OCI-LY3 (cell line): ENCODE results near the gene TPD52L2.

Source experiments
- H2AFZ ChIP-seq: fragments of 200-600, 300-600 bp; shearing (Covaris generic); 2 replicates; pipeline ENCODE4 v1.6.0; 2014; ENCODE audit warnings: antibody characterized with exemption, low read depth, low read length
- H3K27ac ChIP-seq: fragments of 200-600, 300-600 bp; sonication (generic); 2 replicates; pipeline ENCODE4 v1.5.1; 2014; ENCODE audit warnings: mild to moderate bottlenecking, low read length, moderate library complexity, mixed read lengths
- H3K27me3 ChIP-seq: fragments of 200-600, 300-600 bp; sonication (generic); 2 replicates; pipeline ENCODE4 v1.6.1; 2014; ENCODE audit warnings: low read depth, low read length, mixed read lengths
- H3K36me3 ChIP-seq: fragments of 200-600, 300-600 bp; sonication (generic); replicated peaks from 2 replicates; pipeline ENCODE3; 2014; ENCODE audit warnings: low read depth, low read length, mixed read lengths
- H3K4me1 ChIP-seq: fragments of 300-600, 200-600 bp; sonication (generic); 2 replicates; pipeline ENCODE4 v1.6.1; 2014; ENCODE audit warnings: low read length, mixed read lengths
- H3K4me2 ChIP-seq: fragments of 200-600, 300-600 bp; sonication (generic); 2 replicates; pipeline ENCODE4 v1.6.1; 2014; ENCODE audit warnings: low read length, mixed read lengths
- H3K4me3 ChIP-seq: fragments of 300-600, 200-600 bp; sonication (generic); 2 replicates; pipeline ENCODE4 v1.5.1; 2014; ENCODE audit warnings: antibody characterized with exemption, mild to moderate bottlenecking, low read length, moderate library complexity
- H3K79me2 ChIP-seq: fragments of 300-600, 200-600 bp; shearing (Covaris generic); 2 replicates; pipeline ENCODE4 v1.6.1; 2014; ENCODE audit warnings: mild to moderate bottlenecking, low read length, mixed read lengths
- H3K9ac ChIP-seq: fragments of 300-600, 200-600 bp; shearing (Covaris generic); 2 replicates; pipeline ENCODE4 v1.6.0; 2014; ENCODE audit warnings: mild to moderate bottlenecking, low read length, moderate library complexity
- H3K9me3 ChIP-seq: fragments of 200-600, 300-600 bp; shearing (Covaris generic); 2 replicates; pipeline ENCODE4 v1.6.1; 2014; ENCODE audit warnings: low read length, mixed read lengths; ENCODE audit not compliant: insufficient read depth
- H4K20me1 ChIP-seq: fragments of 200-600, 300-600 bp; sonication (generic); 2 replicates; pipeline ENCODE4 v1.6.1; 2016; ENCODE audit warnings: low read length, mixed read lengths; ENCODE audit not compliant: insufficient read depth
- EZH2phosphoT487 ChIP-seq: fragments of 200-600 bp; shearing (Covaris generic); IDR thresholded peaks from 2 replicates; pipeline ENCODE4 v1.6.1; 2018; ENCODE audit warnings: antibody characterized with exemption, mixed run types, low read depth
- TF ChIP-seq, protein P1 (sequence below): fragments of 200-600, 300-600 bp; sonication (generic); IDR thresholded peaks from 2 replicates; pipeline ENCODE4 v1.5.1; 2014; ENCODE audit warnings: antibody characterized with exemption, low read length, low read depth

Gene TPD52L2

DNA sequence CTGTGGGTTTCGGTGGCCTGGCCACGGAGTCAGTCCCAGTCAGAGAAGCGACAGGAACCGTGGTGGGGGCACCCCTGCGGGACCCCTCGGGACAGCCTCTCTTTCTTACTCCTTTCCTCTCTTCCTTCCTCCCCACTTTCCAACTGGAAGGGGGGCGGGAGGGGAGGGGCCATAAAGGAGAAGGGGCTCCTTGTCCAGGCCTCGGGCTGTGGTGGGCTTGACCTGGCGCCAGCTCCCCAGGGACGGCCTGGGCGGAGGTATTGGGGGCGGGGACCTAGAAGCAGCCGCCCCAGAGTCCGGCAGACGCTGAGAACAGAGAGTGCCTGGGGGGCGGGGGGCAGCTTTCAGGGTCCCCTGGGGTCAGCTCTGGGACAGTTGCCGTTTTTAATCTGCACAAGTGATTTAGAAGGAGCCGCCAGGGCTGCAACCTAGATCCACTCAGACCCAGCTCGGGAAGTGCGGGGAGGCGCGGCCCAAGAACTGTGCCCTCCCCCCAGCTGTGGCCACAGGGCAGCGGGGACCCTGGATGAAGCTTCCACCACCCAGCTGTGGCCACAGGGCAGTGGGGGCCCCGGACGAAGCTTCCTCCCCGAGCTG is 10.2 kb upstream of the TPD52L2 start:
- Histone ChIP-seq H3K4me1 (peaks cover 32% of the 10 kb centered on the region), H3K36me3 (no peaks in the 10 kb centered on the region), H3K79me2 (no peaks in the 10 kb centered on the region), H3K4me3 (no peak overlapping the region), H2AFZ (no peak overlapping the region), H3K9ac (peak overlapping the region; percentile 45; the same call in 1 of the 2 replicates), H4K20me1 (no peaks in the 10 kb centered on the region), H3K9me3 (no peaks in the 10 kb centered on the region), H3K27me3 (peaks cover 12% of the 10 kb centered on the region), H3K4me2 (peak overlapping the region; percentile 50; the same call in 1 of the 2 replicates), H3K27ac (no peak overlapping the region)
- no peak for TF ChIP-seq EZH2phosphoT487
- TF ChIP-seq, protein P1, sequence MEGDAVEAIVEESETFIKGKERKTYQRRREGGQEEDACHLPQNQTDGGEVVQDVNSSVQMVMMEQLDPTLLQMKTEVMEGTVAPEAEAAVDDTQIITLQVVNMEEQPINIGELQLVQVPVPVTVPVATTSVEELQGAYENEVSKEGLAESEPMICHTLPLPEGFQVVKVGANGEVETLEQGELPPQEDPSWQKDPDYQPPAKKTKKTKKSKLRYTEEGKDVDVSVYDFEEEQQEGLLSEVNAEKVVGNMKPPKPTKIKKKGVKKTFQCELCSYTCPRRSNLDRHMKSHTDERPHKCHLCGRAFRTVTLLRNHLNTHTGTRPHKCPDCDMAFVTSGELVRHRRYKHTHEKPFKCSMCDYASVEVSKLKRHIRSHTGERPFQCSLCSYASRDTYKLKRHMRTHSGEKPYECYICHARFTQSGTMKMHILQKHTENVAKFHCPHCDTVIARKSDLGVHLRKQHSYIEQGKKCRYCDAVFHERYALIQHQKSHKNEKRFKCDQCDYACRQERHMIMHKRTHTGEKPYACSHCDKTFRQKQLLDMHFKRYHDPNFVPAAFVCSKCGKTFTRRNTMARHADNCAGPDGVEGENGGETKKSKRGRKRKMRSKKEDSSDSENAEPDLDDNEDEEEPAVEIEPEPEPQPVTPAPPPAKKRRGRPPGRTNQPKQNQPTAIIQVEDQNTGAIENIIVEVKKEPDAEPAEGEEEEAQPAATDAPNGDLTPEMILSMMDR = no peak

DNA sequence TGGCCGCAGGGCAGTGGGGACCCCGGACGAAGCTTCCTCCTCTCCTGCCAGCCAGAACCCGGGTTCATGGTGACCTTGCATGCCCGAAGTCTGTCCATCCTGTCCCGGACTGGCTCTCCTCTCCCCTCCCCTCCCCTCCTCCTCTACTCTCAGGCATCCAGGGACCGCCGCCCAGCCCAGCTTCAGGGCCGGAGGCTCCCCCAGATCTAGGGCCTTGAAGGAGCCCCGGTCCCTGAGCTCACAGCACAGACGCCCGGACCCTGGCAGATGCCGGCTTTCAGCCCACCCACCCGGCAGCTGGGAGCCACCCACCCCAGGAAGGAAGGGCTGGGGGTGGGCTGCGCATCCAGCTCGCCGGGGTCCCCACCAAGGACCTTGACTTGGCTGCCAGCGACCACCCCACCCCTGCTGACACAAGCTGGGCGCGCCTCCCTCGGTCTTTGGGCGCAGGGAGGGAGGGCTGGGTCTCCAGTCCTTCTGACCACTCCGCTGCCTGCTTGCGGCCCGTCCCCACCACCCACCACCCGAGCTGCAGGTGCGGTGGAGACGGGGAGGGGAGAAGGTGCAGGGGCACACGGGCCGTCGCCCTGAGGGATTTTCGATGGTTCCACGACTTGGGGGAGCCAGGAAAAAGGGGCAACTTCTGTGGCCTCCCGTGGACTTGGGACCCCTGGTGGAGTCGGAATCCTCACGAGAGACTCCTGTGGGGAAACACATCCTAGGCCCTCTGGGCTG is 9.5 kb upstream of the TPD52L2 start:
- no peak for TF ChIP-seq EZH2phosphoT487
- H2AFZ ChIP-seq = no peak overlapping the region
- H3K4me3 ChIP-seq = no peak overlapping the region
- H3K9me3 ChIP-seq = no peaks in the 10 kb centered on the region
- no peak overlapping the region for H3K27ac ChIP-seq
- no peak overlapping the region for H3K4me2 ChIP-seq
- no peak overlapping the region for H3K9ac ChIP-seq
- H3K36me3 ChIP-seq = no peaks in the 10 kb centered on the region
- peaks cover 12% of the 10 kb centered on the region for H3K27me3 ChIP-seq
- H4K20me1 ChIP-seq = no peaks in the 10 kb centered on the region
- H3K4me1 ChIP-seq = peaks cover 30% of the 10 kb centered on the region
- H3K79me2 ChIP-seq = no peaks in the 10 kb centered on the region

DNA sequence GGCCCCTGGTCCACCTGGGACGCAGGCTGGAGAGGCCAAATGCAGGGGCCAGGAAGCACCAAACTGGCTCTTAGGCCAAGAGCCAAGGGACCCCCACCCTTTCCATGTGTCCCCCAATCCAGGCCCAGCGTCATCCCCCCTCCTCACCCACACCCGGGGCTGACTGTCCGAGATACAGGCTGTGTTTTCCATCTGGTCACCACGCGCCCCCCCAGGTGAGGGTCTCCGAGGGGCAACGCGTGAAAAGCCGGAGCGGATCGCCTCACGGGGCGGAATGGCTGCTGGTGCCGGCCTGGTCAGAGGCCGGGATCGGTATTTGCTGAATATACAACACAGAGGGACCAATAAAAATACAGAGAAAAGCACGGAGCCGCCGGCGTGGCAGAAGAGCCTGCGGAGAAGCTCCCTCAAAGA is 9.0 kb upstream of the TPD52L2 start:
- no peaks in the 10 kb centered on the region for H3K79me2 ChIP-seq
- H3K4me3 ChIP-seq = no peak overlapping the region
- H4K20me1 ChIP-seq = no peaks in the 10 kb centered on the region
- H3K9me3 ChIP-seq = no peaks in the 10 kb centered on the region
- TF ChIP-seq, protein P1 = no peak
- TF ChIP-seq EZH2phosphoT487 = no peak
- peaks cover 24% of the 10 kb centered on the region for H3K4me1 ChIP-seq
- peaks cover 4% of the 10 kb centered on the region for H3K36me3 ChIP-seq
- peaks cover 12% of the 10 kb centered on the region for H3K27me3 ChIP-seq
- H2AFZ ChIP-seq = no peak overlapping the region
- no peak overlapping the region for H3K4me2 ChIP-seq
- no peak overlapping the region for H3K9ac ChIP-seq
- no peak overlapping the region for H3K27ac ChIP-seq

DNA sequence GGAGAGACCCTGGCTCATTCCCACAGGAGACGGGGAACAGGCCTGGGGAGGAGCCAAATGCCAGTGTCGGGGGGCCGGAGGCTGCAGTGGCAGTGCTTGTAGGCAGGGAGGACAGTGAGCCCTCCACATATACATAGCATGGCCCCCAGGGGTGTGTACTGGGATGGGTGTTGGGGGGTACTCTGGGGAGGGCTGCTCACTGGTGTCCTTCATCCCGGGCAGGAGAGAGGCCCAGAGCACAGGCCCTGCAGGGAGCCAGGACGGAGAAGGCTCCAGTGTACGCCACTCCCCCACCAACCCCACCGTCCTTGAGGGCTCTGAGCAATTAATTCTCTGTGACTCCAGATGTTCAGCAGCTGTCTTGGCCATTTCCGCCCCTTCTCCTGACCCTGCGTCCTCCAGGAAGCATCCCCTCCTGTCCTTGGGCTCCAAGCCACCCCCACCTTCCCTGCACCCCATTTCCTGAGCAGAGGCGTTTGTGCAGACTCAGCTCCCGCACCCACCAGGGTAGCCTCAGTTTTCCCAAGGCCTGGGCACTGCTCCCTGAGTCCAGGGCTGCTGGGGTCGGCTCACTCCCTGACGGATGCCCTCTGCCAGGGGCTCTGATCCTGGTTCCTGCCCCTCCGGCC is 7.2 kb upstream of the TPD52L2 start:
- Histone ChIP-seq H3K36me3 (peaks cover 17% of the 10 kb centered on the region), H3K79me2 (no peaks in the 10 kb centered on the region), H3K4me1 (peaks cover 20% of the 10 kb centered on the region), H3K27me3 (peaks cover 12% of the 10 kb centered on the region), H3K4me3 (no peak overlapping the region), H2AFZ (no peak overlapping the region), H3K27ac (no peak overlapping the region), H3K4me2 (no peak overlapping the region), H3K9me3 (no peaks in the 10 kb centered on the region), H4K20me1 (no peaks in the 10 kb centered on the region), H3K9ac (no peak overlapping the region)
- TF ChIP-seq, protein P1 = no peak
- TF ChIP-seq EZH2phosphoT487 = no peak
